Fibroblast of skin of scalp (primary cell): ENCODE results near the gene EVL.

ENCODE experiments used
- DNase-seq: peaks from one replicate; pipeline ENCODE4 v3.0.0-alpha.2; 2013

The EVL gene

GRCh38 chr14:100111931-100112704 is 46.9 kb downstream of the EVL start:
- no peak for DNase-seq

DNA sequence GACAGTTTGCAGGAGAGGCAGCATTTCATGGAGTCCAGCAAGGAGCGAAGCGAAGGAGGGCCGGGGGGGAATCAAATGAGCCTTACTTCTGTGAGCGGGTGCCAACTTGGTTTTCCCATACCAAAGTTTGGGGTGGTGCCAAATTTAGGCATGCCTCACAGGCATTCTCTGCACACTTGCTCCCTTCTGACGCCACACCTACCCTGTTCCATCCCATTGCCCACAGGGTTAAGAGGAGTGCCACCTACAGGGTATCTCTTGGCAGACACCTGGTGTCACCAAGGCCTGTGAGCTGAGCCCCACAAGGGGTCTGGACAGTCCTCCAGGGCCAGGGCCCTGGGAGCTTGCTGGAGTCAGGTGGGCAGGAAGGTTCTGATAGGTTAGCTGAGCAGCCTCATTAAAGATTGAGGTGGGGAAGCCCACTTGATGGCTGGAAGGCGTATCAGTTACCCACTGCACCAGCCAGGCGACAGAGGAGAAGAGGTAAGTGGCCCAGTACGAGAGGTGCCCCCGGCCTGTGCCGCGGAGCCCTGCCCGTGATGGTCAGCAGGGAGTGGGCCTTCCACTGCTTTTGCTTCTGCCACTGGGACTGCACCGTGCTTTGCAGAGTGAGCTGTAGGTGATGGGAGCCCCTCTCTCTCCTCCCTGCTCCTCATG is 49.0 kb downstream of the EVL start:
- no peak for DNase-seq

- no peak for DNase-seq
These were observed 50.0 kb downstream of the EVL start for GRCh38 chr14:100115236-100115635.

- no peak for DNase-seq
These were observed 50.5 kb downstream of the EVL start for GRCh38 chr14:100115726-100116125.

- no peak for DNase-seq
These were observed 50.9 kb downstream of the EVL start for GRCh38 chr14:100116134-100116533.

GRCh38 chr14:100117026-100117425 is 51.8 kb downstream of the EVL start:
- no peak for DNase-seq

DNA sequence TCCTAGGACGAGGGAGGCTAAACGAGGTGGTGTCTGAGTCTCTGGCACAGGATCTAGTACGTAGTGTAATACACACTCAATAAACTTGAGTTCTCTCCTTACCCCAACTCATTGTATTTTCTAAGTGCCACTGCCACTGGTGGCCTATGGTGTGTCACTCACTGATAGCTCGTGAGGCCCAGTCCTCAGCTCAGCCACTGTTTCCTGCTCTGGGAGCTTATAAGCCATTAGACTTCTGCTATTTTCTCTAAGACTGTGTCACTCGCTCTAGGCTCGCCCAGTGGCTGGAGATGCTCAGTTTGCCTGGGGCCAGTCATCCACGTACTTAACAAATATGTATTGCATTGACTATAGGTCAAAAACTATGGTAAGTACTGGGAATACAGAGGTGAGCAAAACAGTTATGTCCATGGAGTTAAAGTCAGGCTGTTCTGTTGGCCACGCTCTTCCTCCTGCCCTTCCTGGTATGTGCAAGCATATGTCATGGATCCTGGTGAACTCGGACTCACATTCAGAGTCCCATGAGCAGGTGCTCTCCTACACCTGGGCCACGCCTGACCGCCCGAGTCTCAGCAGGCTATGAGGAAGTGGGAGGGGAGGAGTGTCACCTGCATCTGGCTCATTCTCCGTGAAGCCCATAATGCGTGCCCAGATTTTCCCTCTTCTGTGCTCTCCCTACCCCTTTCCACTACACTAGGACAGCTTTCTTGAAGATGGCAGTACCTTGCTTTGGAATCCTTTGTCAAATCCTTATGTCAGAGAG is 52.6 kb downstream of the EVL start:
- DNase-seq, result no peak

DNA sequence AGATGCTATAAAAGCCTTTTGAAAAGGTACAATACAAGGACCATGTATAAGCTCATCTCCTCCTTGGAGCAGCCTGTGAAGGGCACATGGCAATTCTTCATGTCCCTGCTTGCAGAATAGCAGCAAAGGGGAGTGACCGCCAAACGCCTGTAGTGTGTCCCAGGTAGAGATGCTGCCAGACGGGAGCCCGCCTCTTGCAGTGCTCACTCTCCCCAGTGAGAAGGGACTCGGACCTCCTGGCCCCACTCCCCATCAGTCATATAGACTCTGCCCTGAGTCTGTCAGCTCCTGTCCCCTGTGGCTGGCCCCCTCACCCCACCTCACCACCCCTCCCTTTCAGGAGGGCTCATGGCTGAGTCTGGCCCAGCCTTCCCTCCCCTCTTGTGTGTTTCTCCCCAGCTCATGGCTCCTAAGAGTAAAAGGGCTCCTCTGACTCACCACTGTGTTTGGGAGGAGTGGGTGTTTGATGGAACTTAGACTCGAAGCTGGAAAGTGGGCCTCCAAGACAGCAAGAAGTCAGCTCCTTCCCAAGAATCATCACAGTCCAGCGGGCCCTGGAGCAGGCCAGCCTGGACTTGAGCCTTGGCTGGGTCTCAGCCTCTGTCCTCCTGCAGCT is 53.3 kb downstream of the EVL start:
- DNase-seq, result no peak

GRCh38 chr14:100119251-100119650 is 54.0 kb downstream of the EVL start:
- no peak for DNase-seq

DNA sequence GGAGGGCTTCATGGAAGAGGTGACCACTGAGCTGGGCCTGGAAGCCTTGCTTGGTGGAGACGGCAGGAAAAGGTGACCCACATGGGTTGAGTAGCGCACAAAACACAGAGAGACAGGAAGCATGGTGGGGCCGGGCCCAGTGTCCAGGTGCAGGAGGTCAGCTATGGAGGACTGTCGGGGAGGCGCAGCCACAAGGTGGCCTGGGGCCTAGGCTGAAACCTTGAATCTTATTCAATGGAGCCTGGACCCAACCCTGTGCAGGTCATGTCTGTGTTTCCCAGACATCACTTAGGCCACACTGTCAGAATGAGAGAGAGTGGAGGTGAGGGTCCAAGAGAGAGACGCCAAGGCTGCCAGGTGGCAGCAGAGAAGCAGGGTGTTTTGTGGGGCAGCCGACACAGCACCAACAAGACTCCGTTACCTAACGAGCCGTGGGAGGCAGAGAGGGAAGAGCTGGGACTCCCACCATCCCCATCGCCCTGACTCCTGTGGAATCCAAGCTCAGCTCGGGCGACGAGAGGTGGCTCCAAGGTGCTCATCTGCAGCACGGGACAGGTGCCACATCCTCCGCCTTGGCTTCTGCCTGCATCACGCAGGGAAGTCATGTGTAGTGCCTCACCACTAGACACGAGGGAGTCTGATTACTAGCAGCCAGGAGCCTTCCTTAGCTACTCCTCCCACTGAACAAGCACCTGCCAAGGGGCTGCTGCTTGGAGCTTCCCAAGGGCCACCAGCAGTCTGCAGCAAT is 55.5 kb downstream of the EVL start:
- DNase-seq, result no peak

- no peak for DNase-seq
These were observed 56.6 kb downstream of the EVL start for GRCh38 chr14:100121643-100122480.

- no peak for DNase-seq
These were observed 57.4 kb downstream of the EVL start for GRCh38 chr14:100122481-100123223.

DNA sequence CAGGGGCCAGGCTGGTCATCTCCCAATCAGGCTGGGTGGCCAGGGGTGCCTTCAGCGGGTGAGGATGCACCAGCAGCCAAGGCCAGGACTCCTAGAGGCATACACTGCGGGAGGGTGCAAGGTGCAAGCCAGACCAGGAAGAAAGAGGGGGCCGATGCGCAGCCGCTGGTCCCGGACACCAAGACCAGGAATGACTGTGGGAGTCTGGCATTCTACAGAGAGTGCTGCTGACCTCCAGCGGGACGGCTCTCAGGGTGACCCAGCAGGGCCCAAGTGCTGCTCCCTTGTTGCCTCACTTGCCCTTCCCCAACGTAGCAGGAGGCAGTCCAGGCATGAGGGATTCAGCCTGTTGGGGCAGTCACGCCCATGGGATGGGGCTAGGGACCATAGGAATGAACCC is 58.4 kb downstream of the EVL start:
- DNase-seq, result no peak

DNA sequence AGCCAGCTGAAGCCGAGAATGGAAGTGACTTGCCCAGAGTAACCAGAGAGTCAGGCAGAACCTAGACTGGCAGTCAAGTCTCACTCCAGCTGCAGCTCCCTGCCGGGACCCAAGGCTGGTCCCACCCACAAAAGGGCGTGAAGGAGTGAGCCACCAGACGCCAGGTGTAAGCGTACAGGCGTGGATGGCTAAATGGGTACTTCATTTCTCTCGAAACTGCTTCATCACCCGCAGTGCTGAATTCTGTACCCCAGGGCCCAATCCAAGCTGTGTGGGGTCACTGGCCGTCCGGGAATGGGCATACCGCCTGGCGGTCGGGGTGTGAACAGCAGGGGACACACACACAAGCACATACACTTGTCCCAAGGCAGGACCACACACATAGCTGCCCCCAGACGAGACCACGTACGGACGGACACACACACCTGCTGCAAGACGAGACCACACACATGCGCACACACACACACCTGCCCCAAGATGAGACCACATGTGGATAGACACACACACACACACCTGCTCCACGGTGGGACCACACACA is 59.4 kb downstream of the EVL start:
- no peak for DNase-seq

DNA sequence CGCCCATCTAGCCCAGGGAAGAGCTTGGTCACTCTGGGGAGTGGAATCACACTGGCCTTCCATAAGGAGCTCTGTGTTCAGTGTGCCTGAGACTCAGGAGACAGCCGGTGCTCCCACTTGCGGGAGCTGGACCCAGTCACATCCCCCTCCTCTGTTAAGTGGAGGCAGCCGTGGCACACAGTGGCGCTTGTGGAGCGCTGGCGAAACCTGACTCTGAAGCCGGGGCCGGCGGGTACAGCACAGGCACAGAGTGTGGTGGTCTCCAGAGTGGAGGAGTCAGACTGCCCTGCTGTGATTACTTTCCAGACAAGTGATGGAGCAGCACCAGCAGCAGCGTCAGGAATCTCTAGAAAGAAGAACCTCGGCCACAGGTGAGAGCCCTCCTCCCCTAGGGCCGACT is 61.2 kb downstream of the EVL start:
- DNase-seq, result no peak

DNA sequence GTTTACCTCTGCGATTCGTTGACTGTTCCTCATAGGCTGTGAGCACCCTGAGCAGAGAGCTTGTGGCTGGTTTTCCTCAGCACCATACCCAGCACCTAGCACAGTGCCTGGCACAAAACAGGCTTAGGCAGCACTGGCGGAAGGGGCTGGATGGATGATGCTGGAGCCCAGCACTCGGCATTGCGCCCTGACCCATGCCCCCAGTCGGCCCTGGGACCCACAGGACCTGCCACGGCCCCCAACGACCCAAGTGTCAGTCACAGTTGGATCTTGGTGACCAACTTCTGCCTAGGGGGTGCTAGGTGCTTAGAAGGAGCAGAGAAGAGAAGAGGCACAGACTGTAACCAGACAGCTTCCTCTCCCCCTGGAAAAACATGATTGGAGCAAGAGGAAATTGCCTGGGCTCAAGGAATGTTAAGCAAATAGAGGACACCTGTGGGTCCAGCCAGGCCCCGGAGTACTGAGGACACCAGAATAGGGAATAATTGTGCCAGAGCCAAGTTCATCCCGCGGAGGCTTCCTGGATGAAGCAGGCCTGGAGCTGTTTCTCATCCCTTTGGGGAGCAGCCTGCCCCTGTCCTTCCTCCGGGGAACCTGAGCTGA is 62.7 kb downstream of the EVL start:
- DNase-seq, result no peak

- DNase-seq, result no peak
These were observed 63.5 kb downstream of the EVL start for GRCh38 chr14:100128688-100129087.

- DNase-seq, result peak; percentile 17
These were observed 64.0 kb downstream of the EVL start for GRCh38 chr14:100129161-100129589.

DNA sequence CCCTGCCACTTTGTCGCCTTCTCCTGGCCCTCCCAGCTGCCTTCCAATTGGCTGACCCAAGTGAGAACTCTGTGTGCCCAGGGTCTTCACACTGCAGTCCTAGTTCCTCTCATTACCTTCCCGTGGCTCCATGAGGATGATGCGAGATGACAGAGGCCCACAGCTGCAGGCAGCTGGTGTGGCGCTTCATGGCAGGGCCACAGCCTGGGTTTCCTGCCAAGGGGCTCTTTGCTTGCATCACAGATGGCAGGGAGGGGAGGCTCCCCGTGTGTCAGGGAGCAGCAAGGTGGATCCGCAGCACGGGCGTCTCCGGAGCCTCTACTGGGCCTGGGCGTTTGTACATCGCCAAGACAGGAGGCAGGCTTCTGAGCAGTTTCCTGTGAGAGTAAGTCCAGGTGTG is 65.3 kb downstream of the EVL start:
- no peak for DNase-seq

DNA sequence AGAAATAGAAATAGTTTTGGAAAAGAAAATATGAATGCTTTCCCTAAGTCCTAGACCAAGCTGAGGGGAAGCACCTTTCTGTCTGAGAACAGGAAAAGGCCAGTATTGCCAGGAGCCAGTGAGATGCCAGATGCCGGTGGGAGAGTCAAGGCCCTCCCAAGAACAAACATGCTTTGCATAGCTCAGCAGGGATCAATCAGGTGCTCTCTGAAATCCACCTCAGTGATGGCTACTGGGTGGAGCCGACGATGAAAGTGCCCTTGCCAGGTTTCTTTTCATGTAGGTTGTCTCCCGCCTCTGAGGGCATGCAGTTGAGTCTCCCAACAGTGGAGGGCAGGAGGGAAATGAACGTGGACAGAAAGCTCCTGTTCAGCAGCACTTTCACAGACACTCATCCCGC is 66.0 kb downstream of the EVL start:
- no peak for DNase-seq
